ENCODE measurements around the gene GPATCH3. TPM values are rescaled to one million over a fixed set of nuclear protein-coding genes. Genes with fewer than 3 reads are reported as not detected.
A peak's percentile ranks its signal among the peaks of the same experiment; 100 is the strongest.

The GPATCH3 gene
- total and polyA plus RNA-seq, 2 donors (not counting 3 experiments of a cell fraction or from before 2014, with no cell fraction given): 12.1 to 17.7 TPM

GRCh38 chr1:26923711-26924110 lies 23.4 kb upstream of the GPATCH3 start:
- intact Hi-C loops (cut with micrococcal nuclease): no loop called here
- DNase-seq (ENCODE audit: low read depth, low spot score): peak; percentile 70
- POLR2A ChIA-PET: interaction anchor here (1.2 kb wide), 1 partner anchor 23 kb away, joined by 3 read pairs; the partner anchor contains the start of gene GPATCH3

More at GRCh38 chr1:26923711-26924110, 23.4 kb upstream of the GPATCH3 start:
- Histone ChIP-seq H2AFZ (ENCODE audit: low read depth, low read length) (no peak overlapping the region), H3K27me3 (ENCODE audit: control insufficient read depth in 2 of 2, insufficient read depth in 2 of 2, low read length in 2 of 2) (no peaks in the 10 kb centered on the region), H3K9ac (replicated peaks; ENCODE audit: extremely low read depth, insufficient read depth, low read length) (peak overlapping the region; percentile 39), H3K4me2 (ENCODE audit: insufficient read depth, low read length) (peak overlapping the region; percentile 80), H3K4me3 (replicated peaks in 1 of 3; ENCODE audit: insufficient read depth in 1 of 3, low read depth in 1 of 3, low read length in 3 of 3) (peak overlapping the region in 1 of 3 experiments; percentile 25), H3K27ac (ENCODE audit: insufficient read depth, low read depth, low read length) (peak overlapping the region; percentile 71), H3K4me1 (ENCODE audit: control insufficient read depth, extremely low read depth, insufficient read depth, low read length) (peaks cover 26% of the 10 kb centered on the region), H3K9me1 (replicated peaks; ENCODE audit: control insufficient read depth, extremely low read depth, insufficient read depth, low read length) (no peaks in the 10 kb centered on the region), H3K36me3 (ENCODE audit: control insufficient read depth in 2 of 2, extremely low read depth in 1 of 2, insufficient read depth in 2 of 2, low read length in 2 of 2) (peaks cover 11 to 18% of the 10 kb centered on the region in 2 experiments), H3K79me2 (ENCODE audit: control insufficient read depth, insufficient read depth, low read length) (peaks cover 61% of the 10 kb centered on the region), H4K20me1 (replicated peaks; ENCODE audit: control insufficient read depth, extremely low read depth, insufficient read depth, low read length) (no peaks in the 10 kb centered on the region), H3K9me3 (replicated peaks; ENCODE audit: control insufficient read depth, insufficient read depth, low read length) (no peaks in the 10 kb centered on the region)
- FAIRE-seq: peak; percentile 93
- CTCF ChIA-PET: interaction anchor here (0.7 to 1.2 kb wide), 3 partner anchors 24 to 40 kb away, joined by 3 read pairs; no protein-coding TSS in a partner anchor
- dilution Hi-C loops (cut with MboI; ENCODE audit: extremely low pct_ligation_motif_present, low sequenced_read_pairs): no loop called here
- TF ChIP-seq POLR2A (IDR thresholded peaks at IDR 0.05; ENCODE audit: low read depth, low read length) (no peak), GATA2 (IDR thresholded peaks at IDR 0.05; ENCODE audit: insufficient read depth, insufficient read length, low read depth, low read length) (peak; percentile 75), MAX (IDR thresholded peaks at IDR 0.05; ENCODE audit: insufficient read depth, insufficient read length) (no peak), JUN (IDR thresholded peaks at IDR 0.05; ENCODE audit: borderline replicate concordance, insufficient read depth, insufficient read length, low read depth) (peak; percentile 68), MYC (IDR thresholded peaks at IDR 0.05; ENCODE audit: low read depth, low read length) (no peak), CTCF (IDR thresholded peaks at IDR 0.05; ENCODE audit: extremely low read depth in 1 of 2, insufficient read depth in 1 of 2, low read depth in 1 of 2, low read length in 2 of 2) (no peak), FOS (IDR thresholded peaks at IDR 0.05; ENCODE audit: borderline replicate concordance, insufficient read depth, low read length) (peak; percentile 84), POLR2AphosphoS5 (IDR thresholded peaks at IDR 0.05; ENCODE audit: insufficient read depth, low read depth, low read length) (peak; percentile 53), EZH2 (IDR thresholded peaks at IDR 0.05; ENCODE audit: borderline replicate concordance, low read depth, low read length, severe bottlenecking) (no peak)
- BruUV-seq (replicated peaks): no TSS peak

Measured in endothelial cell of umbilical vein (primary cell).